C4-2B (cell line): Measurements from ENCODE around the gene PTPRD.

Source experiments
- ZFX ChIP-seq: fragments of 450-650 bp; IDR thresholded peaks from 2 replicates; pipeline ENCODE4 v1.6.1; 2017
- TF ChIP-seq, protein P1 (sequence below): fragments of 450-650 bp; conservative IDR thresholded peaks from 2 replicates; pipeline ENCODE4 v1.5.1; 2017; ENCODE audit warnings: mild to moderate bottlenecking

DNA sequence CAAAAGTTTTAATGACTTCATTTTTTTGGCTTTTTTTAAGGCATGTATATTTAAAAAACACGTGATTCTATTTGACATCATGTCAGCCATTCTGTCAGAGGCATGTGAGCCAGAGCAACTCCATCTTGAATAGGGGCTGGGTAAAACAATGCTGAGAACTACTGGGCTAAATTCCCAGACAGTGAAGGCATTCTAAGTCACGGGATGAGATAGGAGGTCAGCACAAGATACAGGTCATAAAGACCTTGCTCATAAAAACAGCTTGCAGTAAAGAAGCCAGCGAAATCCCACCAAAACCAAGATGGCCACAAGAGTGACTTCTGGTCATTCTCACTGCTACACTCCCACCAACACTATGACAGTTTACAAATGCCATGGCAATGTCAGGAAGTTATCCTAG, 1812.6 kb downstream of the PTPRD start:
- TF ChIP-seq, protein P1, sequence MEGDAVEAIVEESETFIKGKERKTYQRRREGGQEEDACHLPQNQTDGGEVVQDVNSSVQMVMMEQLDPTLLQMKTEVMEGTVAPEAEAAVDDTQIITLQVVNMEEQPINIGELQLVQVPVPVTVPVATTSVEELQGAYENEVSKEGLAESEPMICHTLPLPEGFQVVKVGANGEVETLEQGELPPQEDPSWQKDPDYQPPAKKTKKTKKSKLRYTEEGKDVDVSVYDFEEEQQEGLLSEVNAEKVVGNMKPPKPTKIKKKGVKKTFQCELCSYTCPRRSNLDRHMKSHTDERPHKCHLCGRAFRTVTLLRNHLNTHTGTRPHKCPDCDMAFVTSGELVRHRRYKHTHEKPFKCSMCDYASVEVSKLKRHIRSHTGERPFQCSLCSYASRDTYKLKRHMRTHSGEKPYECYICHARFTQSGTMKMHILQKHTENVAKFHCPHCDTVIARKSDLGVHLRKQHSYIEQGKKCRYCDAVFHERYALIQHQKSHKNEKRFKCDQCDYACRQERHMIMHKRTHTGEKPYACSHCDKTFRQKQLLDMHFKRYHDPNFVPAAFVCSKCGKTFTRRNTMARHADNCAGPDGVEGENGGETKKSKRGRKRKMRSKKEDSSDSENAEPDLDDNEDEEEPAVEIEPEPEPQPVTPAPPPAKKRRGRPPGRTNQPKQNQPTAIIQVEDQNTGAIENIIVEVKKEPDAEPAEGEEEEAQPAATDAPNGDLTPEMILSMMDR, result no peak
- TF ChIP-seq ZFX, result no peak
